ENCODE data around the gene INPP5A. TPM values are rescaled to one million over a fixed set of nuclear protein-coding genes. Genes with fewer than 3 reads are reported as not detected.

The INPP5A gene
- total RNA-seq, 1 donor from 2014 or later: 14.2 TPM

- Histone ChIP-seq H3K4me3 (no peak overlapping the region), H3K79me2 (ENCODE audit: low read depth) (peaks cover 6% of the 10 kb centered on the region), H3K36me3 (no peaks in the 10 kb centered on the region), H3K27me3 (no peaks in the 10 kb centered on the region), H3K9ac (no peak overlapping the region), H3K4me1 (no peaks in the 10 kb centered on the region), H3F3A (ENCODE audit: low read depth) (peaks cover 6% of the 10 kb centered on the region), H2AFZ (replicated peaks) (no peak overlapping the region), H3K4me2 (no peak overlapping the region), H3K9me3 (ENCODE audit: low read depth) (no peaks in the 10 kb centered on the region), H3K27ac (no peak overlapping the region), H4K20me1 (ENCODE audit: low read depth) (no peaks in the 10 kb centered on the region)
- Mint-ChIP-seq H3K4me3 (no peak overlapping the region), H3K4me1 (peaks cover 19% of the 10 kb centered on the region), H3K36me3 (peaks cover 18% of the 10 kb centered on the region), H3K27ac (no peak overlapping the region), H3K9me3 (peaks cover 37% of the 10 kb centered on the region), H3K27me3 (ENCODE audit: insufficient read depth, low read depth) (peaks cover 8% of the 10 kb centered on the region)
- no peak for TF ChIP-seq EZH2phosphoT487 (IDR thresholded peaks at IDR 0.05)
- no peak for TF ChIP-seq CTCF (IDR thresholded peaks at IDR 0.05)
- TF ChIP-seq EZH2 (IDR thresholded peaks at IDR 0.05): no peak
- DNase-seq (ENCODE audit: low spot score): no peak
These were observed 62.1 kb downstream of the INPP5A start for GRCh38 chr10:132599732-132600131.

DNA sequence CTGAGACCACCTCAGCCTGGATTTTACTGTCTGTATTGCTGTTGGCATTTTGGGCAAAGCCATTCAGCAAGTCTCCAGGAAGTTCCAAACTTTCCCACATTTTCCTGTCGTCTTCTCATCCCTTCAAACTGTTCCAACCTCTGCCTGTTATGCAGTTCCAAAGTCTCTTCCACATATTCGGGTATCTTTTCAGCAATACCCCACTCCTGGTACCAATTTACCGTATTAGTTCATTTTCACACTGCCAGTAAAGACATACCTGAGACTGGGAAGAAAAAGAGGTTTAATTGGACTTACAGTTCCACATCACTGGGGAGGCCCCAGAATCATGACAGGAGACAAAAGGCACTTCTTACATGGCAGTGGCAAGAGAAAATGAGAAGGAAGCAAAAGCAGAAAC is 62.8 kb downstream of the INPP5A start:
- peaks cover 6% of the 10 kb centered on the region for H3F3A ChIP-seq (ENCODE audit: low read depth)
- H3K4me2 ChIP-seq: no peak overlapping the region
- Mint-ChIP-seq H3K9me3 (peaks cover 37% of the 10 kb centered on the region), H3K4me3 (no peak overlapping the region), H3K27ac (no peak overlapping the region), H3K27me3 (ENCODE audit: insufficient read depth, low read depth) (peaks cover 8% of the 10 kb centered on the region), H3K36me3 (peaks cover 18% of the 10 kb centered on the region), H3K4me1 (peaks cover 19% of the 10 kb centered on the region)
- TF ChIP-seq EZH2phosphoT487 (IDR thresholded peaks at IDR 0.05) (no peak), CTCF (IDR thresholded peaks at IDR 0.05) (no peak), EZH2 (IDR thresholded peaks at IDR 0.05) (no peak)
- H3K4me3 ChIP-seq: no peak overlapping the region
- H3K9me3 ChIP-seq (ENCODE audit: low read depth): no peaks in the 10 kb centered on the region
- peaks cover 6% of the 10 kb centered on the region for H3K79me2 ChIP-seq (ENCODE audit: low read depth)
- no peak overlapping the region for H3K27ac ChIP-seq
- H3K36me3 ChIP-seq: no peaks in the 10 kb centered on the region
- no peaks in the 10 kb centered on the region for H4K20me1 ChIP-seq (ENCODE audit: low read depth)
- no peaks in the 10 kb centered on the region for H3K4me1 ChIP-seq
- H3K27me3 ChIP-seq: no peaks in the 10 kb centered on the region
- H2AFZ ChIP-seq (replicated peaks): no peak overlapping the region
- no peak for DNase-seq (ENCODE audit: low spot score)
- H3K9ac ChIP-seq: no peak overlapping the region

DNA sequence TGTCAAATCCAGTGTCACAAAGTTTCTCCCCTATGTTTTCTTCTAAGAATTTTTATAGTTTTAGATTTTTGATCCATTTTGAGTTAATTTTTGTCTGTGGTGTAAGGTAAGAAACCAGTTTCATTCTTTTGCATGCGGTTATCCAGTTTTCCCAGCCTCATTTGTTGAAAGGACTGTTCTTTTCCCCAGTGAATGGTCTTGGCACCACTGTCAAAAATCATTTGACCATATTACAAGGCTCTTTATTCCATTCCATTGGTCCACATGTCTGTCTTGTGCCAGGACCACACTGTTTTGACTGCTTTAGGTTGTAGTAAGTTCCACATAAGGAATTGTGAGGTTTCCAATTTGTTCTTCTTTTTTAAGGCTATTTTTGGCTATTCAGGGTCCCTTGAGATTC is 64.0 kb downstream of the INPP5A start:
- Mint-ChIP-seq H3K9me3 (peaks cover 37% of the 10 kb centered on the region), H3K4me1 (peaks cover 21% of the 10 kb centered on the region), H3K27me3 (ENCODE audit: insufficient read depth, low read depth) (peaks cover 8% of the 10 kb centered on the region), H3K27ac (no peak overlapping the region), H3K4me3 (no peak overlapping the region), H3K36me3 (peaks cover 18% of the 10 kb centered on the region)
- Histone ChIP-seq H3K9me3 (ENCODE audit: low read depth) (no peaks in the 10 kb centered on the region), H3F3A (ENCODE audit: low read depth) (peaks cover 6% of the 10 kb centered on the region), H4K20me1 (ENCODE audit: low read depth) (no peaks in the 10 kb centered on the region), H3K79me2 (ENCODE audit: low read depth) (peaks cover 6% of the 10 kb centered on the region), H3K4me1 (no peaks in the 10 kb centered on the region), H3K27me3 (no peaks in the 10 kb centered on the region), H3K9ac (no peak overlapping the region), H3K4me3 (no peak overlapping the region), H2AFZ (replicated peaks) (no peak overlapping the region), H3K4me2 (no peak overlapping the region), H3K27ac (no peak overlapping the region), H3K36me3 (no peaks in the 10 kb centered on the region)
- TF ChIP-seq EZH2phosphoT487 (IDR thresholded peaks at IDR 0.05) (no peak), EZH2 (IDR thresholded peaks at IDR 0.05) (no peak)
- no peak for DNase-seq (ENCODE audit: low spot score)

DNA sequence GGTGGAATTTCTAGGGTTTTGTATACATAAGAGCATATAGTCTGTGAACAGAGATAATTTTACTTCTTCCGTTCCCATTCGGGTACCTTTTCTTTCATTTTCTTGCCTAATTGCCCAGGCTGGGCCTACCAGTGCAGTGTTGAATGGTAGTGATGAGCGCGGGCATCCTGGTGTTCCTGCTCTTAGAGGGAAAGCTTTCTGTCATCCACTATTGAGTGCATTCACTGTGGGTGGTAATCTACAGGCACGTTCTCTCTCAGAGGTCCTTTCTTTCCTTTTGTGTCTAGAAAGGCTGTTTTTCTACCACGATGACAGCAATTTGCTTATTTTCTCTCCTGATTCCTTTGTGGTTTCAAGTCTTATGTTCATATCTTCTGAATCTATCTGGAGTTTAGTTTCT is 65.0 kb downstream of the INPP5A start:
- peak; percentile 27 for DNase-seq (ENCODE audit: low spot score)
- Histone ChIP-seq H3K79me2 (ENCODE audit: low read depth) (peaks cover 6% of the 10 kb centered on the region), H4K20me1 (ENCODE audit: low read depth) (no peaks in the 10 kb centered on the region), H3K36me3 (no peaks in the 10 kb centered on the region), H2AFZ (replicated peaks) (no peak overlapping the region), H3K9me3 (ENCODE audit: low read depth) (no peaks in the 10 kb centered on the region), H3F3A (ENCODE audit: low read depth) (peaks cover 6% of the 10 kb centered on the region), H3K4me1 (no peaks in the 10 kb centered on the region), H3K27me3 (no peaks in the 10 kb centered on the region), H3K27ac (no peak overlapping the region), H3K4me2 (peak overlapping the region; percentile 10), H3K9ac (no peak overlapping the region), H3K4me3 (no peak overlapping the region)
- Mint-ChIP-seq H3K27me3 (ENCODE audit: insufficient read depth, low read depth) (peaks cover 8% of the 10 kb centered on the region), H3K4me3 (peak overlapping the region; percentile 14), H3K27ac (no peak overlapping the region), H3K36me3 (peaks cover 16% of the 10 kb centered on the region), H3K9me3 (peaks cover 35% of the 10 kb centered on the region), H3K4me1 (peaks cover 28% of the 10 kb centered on the region)
- TF ChIP-seq EZH2phosphoT487 (IDR thresholded peaks at IDR 0.05) (no peak), EZH2 (IDR thresholded peaks at IDR 0.05) (no peak), CTCF (IDR thresholded peaks at IDR 0.05) (no peak)
